ENCODE results near the gene OSBP2.
"Not testable (repeated sequence)": the region's sequence is repeated elsewhere in the genome, so short reads cannot be mapped to it uniquely, and the experiment has no call there.

Gene OSBP2

GRCh38 chr22:30718491-30718890 lies 23.8 kb downstream of the OSBP2 start:
- no peak for DNase-seq (ENCODE audit: low read depth in 2 of 2)

- DNase-seq (ENCODE audit: low read depth in 2 of 2), result no peak
Measured at GRCh38 chr22:30718938-30719337, 24.3 kb downstream of the OSBP2 start.

- no peak for DNase-seq (ENCODE audit: low read depth in 2 of 2)
Measured at GRCh38 chr22:30720263-30720837, 25.7 kb downstream of the OSBP2 start.

GRCh38 chr22:30721741-30722140 lies 27.1 kb downstream of the OSBP2 start:
- no peak for DNase-seq (ENCODE audit: low read depth in 2 of 2)

- no peak for DNase-seq (ENCODE audit: low read depth in 2 of 2)
Measured at GRCh38 chr22:30728826-30729225, 34.2 kb downstream of the OSBP2 start.

GRCh38 chr22:30731658-30732057 lies 37.0 kb downstream of the OSBP2 start:
- no peak for DNase-seq (ENCODE audit: low read depth in 2 of 2)

GRCh38 chr22:30732426-30732825 lies 37.8 kb downstream of the OSBP2 start:
- no peak for DNase-seq (ENCODE audit: low read depth in 2 of 2)

- peak; percentile 1 to 10 for DNase-seq (ENCODE audit: low read depth in 2 of 2)
Measured at GRCh38 chr22:30733181-30733631, 38.5 kb downstream of the OSBP2 start.

GRCh38 chr22:30740007-30740406 lies 45.3 kb downstream of the OSBP2 start:
- DNase-seq (ENCODE audit: low read depth in 2 of 2), result not testable (repeated sequence)

- not testable (repeated sequence) for DNase-seq (ENCODE audit: low read depth in 2 of 2)
Measured at GRCh38 chr22:30740511-30740910, 45.8 kb downstream of the OSBP2 start.

GRCh38 chr22:30742291-30743256 lies 47.9 kb downstream of the OSBP2 start:
- DNase-seq (ENCODE audit: low read depth in 2 of 2), result no peak

- no peak for DNase-seq (ENCODE audit: low read depth in 2 of 2)
Measured at GRCh38 chr22:30743257-30744020, 48.8 kb downstream of the OSBP2 start.

GRCh38 chr22:30744224-30744623 lies 49.5 kb downstream of the OSBP2 start:
- no peak for DNase-seq (ENCODE audit: low read depth in 2 of 2)

- no peak for DNase-seq (ENCODE audit: low read depth in 2 of 2)
Measured at GRCh38 chr22:30747493-30747892, 52.8 kb downstream of the OSBP2 start.

- no peak for DNase-seq (ENCODE audit: low read depth in 2 of 2)
Measured at GRCh38 chr22:30749272-30749671, 54.6 kb downstream of the OSBP2 start.

- DNase-seq (ENCODE audit: low read depth in 2 of 2), result no peak
Measured at GRCh38 chr22:30749849-30750248, 55.2 kb downstream of the OSBP2 start.

GRCh38 chr22:30751529-30751928 lies 56.9 kb downstream of the OSBP2 start:
- no peak for DNase-seq (ENCODE audit: low read depth in 2 of 2)

GRCh38 chr22:30752771-30753170 lies 58.1 kb downstream of the OSBP2 start:
- DNase-seq (ENCODE audit: low read depth in 2 of 2), result no peak

GRCh38 chr22:30753701-30754100 lies 59.0 kb downstream of the OSBP2 start:
- DNase-seq (ENCODE audit: low read depth in 2 of 2), result no peak

GRCh38 chr22:30754521-30754920 lies 59.8 kb downstream of the OSBP2 start:
- no peak for DNase-seq (ENCODE audit: low read depth in 2 of 2)

- peak; percentile 56 to 59 for DNase-seq (ENCODE audit: low read depth in 2 of 2)
Measured at GRCh38 chr22:30754971-30755758, 60.5 kb downstream of the OSBP2 start.

GRCh38 chr22:30755759-30756124 lies 61.1 kb downstream of the OSBP2 start:
- DNase-seq (ENCODE audit: low read depth in 2 of 2), result no peak

Measured in fibroblast of skin of left quadriceps (primary cell).